Right kidney (tissue), 9 donors: Measurements from ENCODE around the gene PHF8.
A peak's percentile ranks its signal among the peaks of the same experiment; 100 is the strongest.

Experiments
- DNase-seq: peaks from one replicate; pipeline ENCODE4 v3.0.0-alpha.2; 2016
- long read RNA-seq, 8 donors: transcript quantifications; one replicate each; lab custom pipeline, GENCODE V29; 2026

The PHF8 gene
- long read RNA-seq, donor 1, full-length matches to known transcripts: 2 of 2 reads
- long read RNA-seq, donor 1, partial matches to known transcripts: 0 of 2 reads
- long read RNA-seq, donor 1, other reads (novel, unspliced or antisense): 0 of 2 reads
- long read RNA-seq, donor 2: 0 reads
- long read RNA-seq, donor 3: 0 reads
- long read RNA-seq, donor 4, partial matches to known transcripts: 0 of 1 reads
- long read RNA-seq, donor 4, other reads (novel, unspliced or antisense): 0 of 1 reads
- long read RNA-seq, donor 5, full-length matches to known transcripts: 2 of 2 reads
- long read RNA-seq, donor 5, partial matches to known transcripts: 0 of 2 reads
- long read RNA-seq, donor 5, other reads (novel, unspliced or antisense): 0 of 2 reads
- long read RNA-seq, donor 6, partial matches to known transcripts: 5 of 5 reads
- long read RNA-seq, donor 6, other reads (novel, unspliced or antisense): 0 of 5 reads
- long read RNA-seq, donor 7, full-length matches to known transcripts: 3 of 3 reads
- long read RNA-seq, donor 7, partial matches to known transcripts: 0 of 3 reads
- long read RNA-seq, donor 7, other reads (novel, unspliced or antisense): 0 of 3 reads
- long read RNA-seq, donor 8: 0 reads

DNA sequence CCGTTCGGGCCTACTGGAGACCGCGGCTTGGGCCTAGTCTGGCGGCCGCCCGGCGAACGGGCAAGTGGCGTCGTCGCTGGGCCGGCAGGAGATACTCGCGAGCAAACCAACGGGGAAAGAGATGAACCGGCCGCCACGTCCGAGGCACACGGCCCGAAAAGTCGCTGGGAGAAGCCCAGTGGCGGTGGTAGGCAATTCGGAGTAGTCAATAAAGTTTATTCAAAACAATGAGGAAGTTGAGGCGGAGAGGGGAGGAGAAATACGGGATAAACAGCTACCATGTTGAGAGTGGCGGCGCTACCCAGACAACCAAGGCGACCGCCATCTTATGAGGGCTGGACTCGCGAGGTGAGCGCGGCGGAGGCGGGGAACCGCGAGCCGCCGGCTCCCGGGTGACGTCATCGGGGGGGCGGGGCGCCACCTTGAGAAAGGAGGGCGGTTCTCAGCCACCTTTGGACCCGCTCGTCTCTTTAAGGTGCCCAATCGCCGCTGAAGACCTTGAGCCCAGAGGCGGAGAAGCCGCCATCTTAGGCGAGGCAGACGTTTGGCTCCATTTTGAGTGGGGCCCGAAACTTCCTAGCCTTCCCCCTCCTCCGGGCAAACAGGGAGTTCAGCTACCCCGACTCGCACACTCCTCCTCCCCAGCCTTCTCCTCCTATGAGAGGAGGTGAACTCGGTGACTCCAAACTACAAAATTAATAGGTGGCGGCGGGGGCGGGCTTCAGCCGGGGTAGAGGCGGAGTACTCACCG, at the start of gene PHF8:
Gene PHF8, minus strand, starts transcription at position 348 of the 751 bp plus-strand sequence. CDS start 1,745 bp downstream, outside the sequence.
- peak; percentile 81 for DNase-seq

DNA sequence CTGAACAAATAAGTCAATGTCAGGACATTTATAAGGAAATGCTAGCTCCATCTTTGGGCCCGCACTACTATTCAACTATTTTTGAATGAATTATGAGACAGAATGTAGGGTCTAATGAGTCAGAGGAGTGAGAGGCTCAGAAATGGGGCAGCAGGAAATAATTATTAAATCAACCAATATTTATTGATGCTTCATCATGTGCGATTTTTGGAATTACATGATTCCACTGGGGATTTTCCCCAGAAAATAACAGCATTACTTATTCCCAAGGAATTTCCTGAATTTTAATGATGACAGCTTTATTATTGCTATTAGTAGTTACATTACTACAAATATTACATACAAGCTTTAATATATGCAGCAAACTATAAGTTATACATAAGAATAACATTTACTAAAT, 49.3 kb upstream of the PHF8 start:
- DNase-seq: no peak

- DNase-seq: no peak
Observed at GRCh38 chrX:54093159-54093558, 48.9 kb upstream of the PHF8 start.

DNA sequence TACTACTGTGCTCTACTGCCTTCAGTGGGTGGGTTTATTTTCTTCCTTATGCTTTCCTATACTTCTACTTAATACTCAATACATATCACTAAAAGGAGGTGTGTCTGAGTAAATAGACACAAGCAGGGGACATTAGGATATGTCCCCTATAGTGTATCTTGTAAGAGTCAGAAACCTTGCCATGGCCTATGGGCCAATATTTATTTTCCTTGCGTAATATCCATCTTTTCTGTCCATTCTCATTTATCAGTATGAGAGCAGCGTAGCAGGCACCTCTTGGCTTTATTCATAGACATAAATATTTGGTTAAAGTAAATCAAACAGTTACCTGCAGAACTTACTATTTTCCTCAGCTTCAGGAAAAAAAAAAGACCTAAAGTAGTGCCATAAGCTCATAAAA, 46.6 kb upstream of the PHF8 start:
- DNase-seq: no peak

GRCh38 chrX:54089191-54089590, 44.9 kb upstream of the PHF8 start:
- no peak for DNase-seq

DNA sequence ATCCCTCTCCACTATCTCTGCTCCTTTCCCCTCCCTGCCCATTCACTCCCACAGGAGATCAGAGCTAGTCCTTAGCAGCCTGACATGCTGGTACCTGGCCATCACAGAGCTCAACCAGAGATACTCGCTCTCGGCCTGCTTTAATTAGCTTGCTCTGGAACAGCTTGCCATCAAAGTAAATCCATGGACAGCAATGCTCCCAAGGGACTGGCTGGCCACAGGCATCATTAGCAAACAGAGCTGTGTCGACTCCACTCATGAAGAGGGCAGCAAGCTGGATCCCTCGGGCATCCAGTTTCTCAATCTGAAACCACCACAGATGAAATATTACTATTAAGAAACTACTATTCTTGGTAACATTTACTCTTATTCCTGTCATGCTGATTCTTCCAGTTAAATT, 43.4 kb upstream of the PHF8 start:
- DNase-seq: no peak

DNA sequence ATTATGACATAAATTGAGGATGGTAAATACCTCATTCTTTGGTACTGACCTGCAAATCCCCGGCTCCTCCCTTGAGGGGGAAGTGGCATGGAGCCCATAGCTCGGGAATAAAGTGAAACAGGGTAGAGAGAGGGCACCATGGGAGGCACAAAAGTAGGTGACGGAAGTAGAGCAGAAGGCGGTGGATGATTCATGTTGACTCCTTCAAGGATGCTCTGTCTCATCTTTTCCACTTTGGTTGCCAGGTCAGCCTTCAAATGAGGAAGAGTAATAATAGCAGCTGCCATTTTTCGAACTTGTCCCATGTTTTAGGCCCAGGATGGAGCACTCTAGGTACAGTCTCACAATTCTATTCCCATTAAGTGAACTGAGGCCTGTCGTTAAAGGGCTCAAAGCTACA, 41.4 kb upstream of the PHF8 start:
- DNase-seq: no peak

GRCh38 chrX:54076903-54077302, 32.6 kb upstream of the PHF8 start:
- no peak for DNase-seq

DNA sequence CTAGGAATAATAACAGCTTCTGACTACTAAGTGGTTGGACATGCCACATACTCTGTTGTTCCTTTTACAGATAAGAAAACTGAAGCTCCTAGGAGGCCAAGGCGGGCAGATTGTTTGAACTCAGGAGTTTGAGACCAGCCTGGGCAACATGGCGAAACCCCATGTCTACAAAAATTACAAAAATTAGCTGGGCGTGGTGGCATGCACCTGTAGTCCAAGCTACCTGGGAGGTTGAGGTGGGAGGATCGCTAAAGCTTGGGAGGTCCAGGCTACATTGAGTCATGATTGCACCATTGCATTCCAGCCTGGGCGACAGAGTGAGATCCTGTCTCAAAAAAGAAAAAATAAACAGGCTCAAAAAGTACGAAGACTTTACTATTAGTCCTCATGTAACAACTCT, 30.6 kb upstream of the PHF8 start:
- DNase-seq: no peak

GRCh38 chrX:54067766-54068165, 23.5 kb upstream of the PHF8 start:
- DNase-seq: no peak

GRCh38 chrX:54066841-54067240, 22.6 kb upstream of the PHF8 start:
- DNase-seq: no peak

- no peak for DNase-seq
Observed at GRCh38 chrX:54064564-54064963, 20.3 kb upstream of the PHF8 start.

DNA sequence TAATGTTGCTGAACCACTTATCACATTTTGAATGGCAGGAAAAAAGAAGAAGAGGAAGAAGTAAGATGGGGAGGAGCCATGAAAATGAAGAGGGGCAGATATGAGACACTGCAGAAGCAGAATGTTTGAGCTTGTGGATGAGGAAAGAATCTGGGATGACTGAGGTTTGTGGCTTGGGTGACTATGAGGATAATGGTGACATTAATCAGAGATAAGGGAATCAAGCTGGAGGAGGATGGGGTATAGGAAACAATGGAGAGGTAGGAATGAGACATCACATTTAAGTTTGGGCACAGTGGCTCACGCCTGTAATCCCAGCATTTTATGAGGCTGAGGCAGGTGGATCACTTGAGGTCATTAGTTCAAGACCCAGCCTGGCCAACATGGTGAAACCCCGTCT, 19.1 kb upstream of the PHF8 start:
- no peak for DNase-seq

GRCh38 chrX:54049801-54050200, 5.5 kb upstream of the PHF8 start:
- no peak for DNase-seq

DNA sequence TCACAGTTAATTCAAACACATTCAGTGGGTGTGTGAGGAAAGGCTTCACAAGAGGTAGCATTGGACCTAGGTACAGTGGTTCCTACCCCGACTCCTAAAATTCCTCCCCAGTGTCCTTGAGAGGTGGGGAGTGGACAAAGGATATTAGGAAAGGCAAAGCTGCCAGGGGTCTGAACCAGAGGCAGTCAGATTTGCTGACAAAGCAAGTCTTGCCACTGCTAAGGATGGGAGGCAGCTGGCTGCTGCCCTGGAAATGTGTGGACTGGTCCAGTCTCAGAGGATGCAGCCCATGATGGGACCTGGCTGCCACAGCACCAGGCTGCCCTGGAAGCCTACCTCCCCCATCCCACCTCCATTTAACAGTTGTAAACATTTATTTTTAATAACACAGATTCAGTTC, 4.1 kb upstream of the PHF8 start:
- DNase-seq: no peak

DNA sequence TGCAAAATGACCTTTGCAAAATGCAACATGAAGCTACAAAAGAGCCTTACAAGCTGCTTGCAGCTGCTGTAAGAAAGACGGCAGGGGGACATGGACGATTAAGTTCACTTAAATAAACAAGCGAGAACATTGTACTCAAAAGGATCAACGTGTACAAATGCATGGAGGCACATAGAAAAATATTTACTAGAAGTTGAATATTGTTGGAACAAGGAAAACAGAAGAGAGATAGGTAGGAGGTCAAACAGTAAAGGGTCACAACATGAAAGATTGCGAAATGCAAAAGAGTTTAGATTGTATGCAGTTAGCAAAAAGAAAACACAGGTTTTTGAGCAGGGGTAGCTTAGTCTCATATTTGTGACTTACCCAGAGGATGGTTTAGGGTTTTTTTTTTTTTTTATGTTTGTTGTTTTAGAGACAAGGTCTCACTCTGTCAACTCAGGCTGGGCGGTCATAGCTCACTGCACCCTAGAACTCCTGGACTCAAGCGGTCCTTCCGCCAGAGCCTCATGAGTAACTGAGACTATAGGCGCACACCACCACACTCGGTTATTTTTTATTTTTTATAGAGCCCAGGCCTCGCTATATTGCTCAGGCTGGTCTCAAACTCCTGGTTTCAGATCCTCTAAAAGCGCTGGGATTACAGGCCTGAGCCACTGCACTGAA, 1.4 kb upstream of the PHF8 start:
- peak; percentile 14 for DNase-seq

GRCh38 chrX:54044877-54045338, 635 bp upstream of the PHF8 start:
- DNase-seq: peak; percentile 78

DNA sequence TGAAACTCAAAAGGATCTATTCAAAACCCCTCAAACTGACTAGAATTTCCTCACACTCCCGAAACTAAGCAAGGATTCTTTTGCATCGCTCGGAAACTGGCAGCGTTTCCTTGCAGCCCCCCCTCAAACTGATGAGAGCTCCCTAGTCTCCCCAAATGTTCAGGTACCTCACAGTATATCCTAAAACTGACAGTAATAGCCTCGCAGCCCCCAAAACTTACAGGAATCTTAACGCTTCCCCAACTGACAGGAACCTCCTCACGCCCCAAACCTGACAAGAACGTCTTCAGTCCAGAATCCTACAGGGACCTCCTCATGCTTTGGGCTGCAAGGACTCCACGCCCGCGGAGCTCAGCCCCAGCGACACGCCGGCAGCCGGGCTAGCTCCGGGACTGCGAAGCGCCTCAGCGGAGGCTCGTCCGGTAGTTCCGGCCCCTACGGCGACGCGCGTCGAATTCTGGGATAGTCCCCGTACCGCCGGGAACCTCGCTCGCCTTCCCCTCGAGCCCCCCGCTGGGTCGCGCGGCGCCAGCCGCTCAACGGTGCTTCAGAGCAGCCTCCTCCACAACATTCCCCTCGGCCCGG, 640 bp downstream of the PHF8 start:
- peak; percentile 79 for DNase-seq

- peak; percentile 26 for DNase-seq
Observed at GRCh38 chrX:54043056-54043455, 1.2 kb downstream of the PHF8 start.

GRCh38 chrX:54042609-54043021, 1.7 kb downstream of the PHF8 start:
- DNase-seq: peak; percentile 26

DNA sequence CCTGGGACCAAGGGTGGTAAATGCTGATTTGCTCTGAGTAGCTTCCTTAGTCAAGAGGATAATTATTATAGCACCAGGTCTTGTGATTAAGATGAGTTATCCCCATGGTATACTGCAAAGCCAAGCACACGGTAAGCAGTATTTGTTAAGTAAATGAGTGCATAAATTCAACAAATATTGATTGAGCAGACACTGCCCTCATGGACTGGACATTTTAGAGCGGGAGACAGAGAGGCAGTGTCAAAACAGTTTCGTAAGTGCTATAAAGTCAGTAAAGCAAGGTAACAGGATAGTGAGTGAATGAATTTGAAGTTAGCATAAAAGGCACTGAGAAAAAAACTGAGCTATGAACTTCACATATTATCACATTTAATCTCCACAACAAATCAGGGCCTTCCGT, 13.9 kb downstream of the PHF8 start:
- no peak for DNase-seq

- no peak for DNase-seq
Observed at GRCh38 chrX:54029529-54030143, 14.6 kb downstream of the PHF8 start.
